Heart right ventricle (tissue), 16 donors: Measurements from ENCODE around the gene EPC2. TPM values are rescaled to one million over a fixed set of nuclear protein-coding genes. Genes with fewer than 3 reads are reported as not detected.

ENCODE experiments used
- ATAC-seq, 8 donors: fragments of 200-7000 bp; cut with Tn5 transposase; one replicate each; pipeline ENCODE4 v1.9.1; 2020; ENCODE audit warnings: mild to moderate bottlenecking in 8 of 8, moderate library complexity in 8 of 8, moderate number of reproducible peaks in 1 of 8
- DNase-seq, 2 donors: peaks; one replicate each; pipeline ENCODE4 v3.0.0-alpha.2; 2020
- H3K27ac ChIP-seq, 10 donors: fragments of 200-600 bp; sonication (generic) in 2 of 10; one replicate each; pipeline versions ENCODE4 v1.5.0 to v1.8.0; 2020 to 2022; ENCODE audit warnings: mild to moderate bottlenecking in 3 of 10
- H3K27me3 ChIP-seq, 7 donors: fragments of 200-600 bp; one replicate each; pipeline ENCODE4 v1.8.0; 2021 to 2022; ENCODE audit warnings: mild to moderate bottlenecking in 2 of 7
- H3K36me3 ChIP-seq, 9 donors: fragments of 200-600 bp; sonication (generic) in 1 of 9; one replicate each; pipeline versions ENCODE4 v1.5.0 to v1.8.0; 2020 to 2022; ENCODE audit warnings: mild to moderate bottlenecking in 2 of 9
- H3K4me1 ChIP-seq, 9 donors: fragments of 200-600 bp; sonication (generic) in 1 of 9; one replicate each; pipeline versions ENCODE4 v1.5.0 to v1.8.0; 2020 to 2022; ENCODE audit warnings: mild to moderate bottlenecking in 4 of 9
- H3K4me3 ChIP-seq, 10 donors: fragments of 200-600 bp; sonication (generic) in 2 of 10; one replicate each; pipeline versions ENCODE4 v1.5.0 to v1.8.0; 2020 to 2022; ENCODE audit warnings: mild to moderate bottlenecking in 7 of 10, moderate library complexity in 2 of 10
- H3K9me3 ChIP-seq, 11 donors: fragments of 200-600 bp in 10 of 11; sonication (generic) in 2 of 11; one replicate each; pipeline versions ENCODE4 v1.5.0 to v1.8.0; 2013 to 2022; ENCODE audit warnings: mild to moderate bottlenecking in 2 of 11, control low read depth in 1 of 11, moderate library complexity in 1 of 11
- CTCF ChIP-seq, 9 donors: fragments of 200-600 bp; sonication (generic) in 2 of 9; IDR thresholded peaks; one replicate each; pipeline versions ENCODE4 v1.5.0 to v1.8.0; 2021 to 2022; ENCODE audit warnings: antibody characterized with exemption in 9 of 9, mild to moderate bottlenecking in 5 of 9, moderate library complexity in 1 of 9
- WGBS, 2 donors: extraction: QIAGEN DNeasy Blood & Tissue Kit; methylation state at CpG; one replicate each; pipeline ENCODE4 v1.1.7; 2013; ENCODE audit warnings: inconsistent platforms in 1 of 2; 5-methylcytosine and 5-hydroxymethylcytosine counted together
- intact Hi-C, 10 donors: fragments of 100-400 bp; cut with DNase I; formaldehyde crosslinking; loops; one replicate each; pipeline versions ENCODE4 v1.11.1 to v1.14.2; 2022
- polyA plus RNA-seq, 2 donors: library from polyadenylated mRNA; stranded (reverse); fragments of 200-250 nt; gene quantifications; one replicate each; pipeline ENCODE4 v1.2.3, GENCODE V29; 2013
- total RNA-seq, 10 donors: library from RNA; stranded (reverse); fragmentation: NEBNext Ultra II Directional in 3 of 10; extraction: Animal tissue kit (Norgen Biotek cat#: 25700) in 3 of 10; gene quantifications; one replicate each; pipeline versions ENCODE4 v1.2.1 to v1.2.4, GENCODE V29; 2021 to 2023
- donor health status: Arrhythmogenic right ventricular cardiomyopathy.
- donor health status: ischemic (EF 13 %, LVEDD 7.1; RV severe dilation, severe dysfunction).
- donor health status: healthy with polysubstance abuse.
- donor health status: DM: no; HTN: yes; CAD: no.
- donor health status: DM: no; HTN: no; CAD: no.
- donor health status: ischemic (EF 25% LVEDD 6.9; RV normal size, moderate dysfunction).
- donor health status: ischemic (EF 25% LVEDD 5.7; RV mildly dilated, moderate dysfunction).
- donor health status: healthy.
- donor health status: DM: yes; HTN: yes; CAD: no.
- donor health status: Ischemic cardiomyopathy.
- donor health status: ischemic (EF 35%, LVEDD 5.7; RV mildly dilated, moderate dysfunction).
- donor health status: nonischemic (EF 11% LVEDD 7.7; RV severe dilation, severe dysfunction).
- donor health status: DM: yes; HTN: yes; CAD: no.
- donor health status: PGD.
- donor health status: ischemic (EF 29% LVEDD 5.4; RV normal size, mild dysfunction).
- donor health status: nonischemic (EF 23%, LVEDD 6.1; RV moderate dilation, normal function).

EPC2 gene
- total and polyA plus RNA-seq, 12 donors, result 5.5 to 28.8 (median 20.9) TPM

- ATAC-seq, result no peak
- intact Hi-C loops, result no loop called here
- Histone ChIP-seq H3K9me3 (no peaks in the 10 kb centered on the region), H3K36me3 (peaks cover 0 to 11% (median 0%) of the 10 kb centered on the region in 9 donors), H3K4me1 (peaks cover 0 to 15% (median 0%) of the 10 kb centered on the region in 9 donors), H3K27me3 (no peaks in the 10 kb centered on the region), H3K27ac (no peak overlapping the region), H3K4me3 (no peak overlapping the region)
- TF ChIP-seq CTCF (IDR thresholded peaks at IDR 0.05), result no peak
- DNase-seq, result no peak
- WGBS, 2 donors, result 42 to 54% methylated on average over 1 of the region's 1 CpG
These were observed 102.4 kb downstream of the EPC2 start for GRCh38 chr2:148746973-148747372.

- no peak for TF ChIP-seq CTCF (IDR thresholded peaks at IDR 0.05)
- Histone ChIP-seq H3K27ac (no peak overlapping the region), H3K36me3 (peaks cover 0 to 39% (median 8%) of the 10 kb centered on the region in 9 donors), H3K9me3 (no peaks in the 10 kb centered on the region), H3K27me3 (no peaks in the 10 kb centered on the region), H3K4me3 (no peak overlapping the region), H3K4me1 (peaks cover 0 to 5% (median 0%) of the 10 kb centered on the region in 9 donors)
- WGBS, 2 donors, result 80 to 85% methylated on average over 4 of the region's 4 CpGs
- no peak for DNase-seq
- intact Hi-C loops, result no loop called here
- ATAC-seq, result no peak
These were observed 107.4 kb downstream of the EPC2 start for GRCh38 chr2:148751907-148752306.

- intact Hi-C loops, result no loop called here
- ATAC-seq (no peak), DNase-seq (no peak)
- WGBS, 2 donors, result 93 to 97% methylated on average over 3 of the region's 3 CpGs
- H3K9me3 ChIP-seq, result no peaks in the 10 kb centered on the region
- H3K36me3 ChIP-seq, result peaks cover 0 to 39% (median 8%) of the 10 kb centered on the region in 9 donors
- H3K4me3 ChIP-seq, result no peak overlapping the region
- no peak for TF ChIP-seq CTCF (IDR thresholded peaks at IDR 0.05)
- peaks cover 0 to 5% (median 0%) of the 10 kb centered on the region in 9 donors for H3K4me1 ChIP-seq
- H3K27me3 ChIP-seq, result no peaks in the 10 kb centered on the region
- H3K27ac ChIP-seq, result no peak overlapping the region
These were observed 108.4 kb downstream of the EPC2 start for GRCh38 chr2:148752977-148753376.

GRCh38 chr2:148754864-148755263 is 110.3 kb downstream of the EPC2 start:
- H3K4me3 ChIP-seq, result no peak overlapping the region
- peaks cover 0 to 5% (median 0%) of the 10 kb centered on the region in 9 donors for H3K4me1 ChIP-seq
- WGBS, 2 donors, result 73 to 77% methylated on average over 1 of the region's 1 CpG
- H3K27ac ChIP-seq, result no peak overlapping the region
- no peaks in the 10 kb centered on the region for H3K9me3 ChIP-seq
- H3K36me3 ChIP-seq, result peaks cover 0 to 33% (median 8%) of the 10 kb centered on the region in 9 donors
- no peaks in the 10 kb centered on the region for H3K27me3 ChIP-seq
- DNase-seq (no peak), ATAC-seq (peak in 1 of 8 donors; percentile 27)
- no peak for TF ChIP-seq CTCF (IDR thresholded peaks at IDR 0.05)
- intact Hi-C loops, result no loop called here
